Left renal pelvis (tissue), 4 donors: ENCODE measurements around the gene ABCA9. TPM values are rescaled to one million over a fixed set of nuclear protein-coding genes. Genes with fewer than 3 reads are reported as not detected.
A peak's percentile ranks its signal among the peaks of the same experiment; 100 is the strongest.
"Not testable (repeated sequence)": the region's sequence is repeated elsewhere in the genome, so short reads cannot be mapped to it uniquely, and the experiment has no call there.

Experiments used
- DNase-seq, 4 donors: peaks; one replicate each; pipeline ENCODE4 v3.0.0-alpha.2; 2013; ENCODE audit warnings: low read depth in 4 of 4, low spot score in 3 of 4
- polyA plus RNA-seq, 4 donors: library from polyadenylated mRNA; unstranded; fragments of 120-200 nt; gene quantifications; one replicate each; pipeline ENCODE4 v1.2.1, GENCODE V29; 2013; ENCODE audit not compliant: insufficient read length in 4 of 4

Gene ABCA9
- polyA plus RNA-seq, 4 donors: 1.8 to 9.4 (median 3.8) TPM

DNA sequence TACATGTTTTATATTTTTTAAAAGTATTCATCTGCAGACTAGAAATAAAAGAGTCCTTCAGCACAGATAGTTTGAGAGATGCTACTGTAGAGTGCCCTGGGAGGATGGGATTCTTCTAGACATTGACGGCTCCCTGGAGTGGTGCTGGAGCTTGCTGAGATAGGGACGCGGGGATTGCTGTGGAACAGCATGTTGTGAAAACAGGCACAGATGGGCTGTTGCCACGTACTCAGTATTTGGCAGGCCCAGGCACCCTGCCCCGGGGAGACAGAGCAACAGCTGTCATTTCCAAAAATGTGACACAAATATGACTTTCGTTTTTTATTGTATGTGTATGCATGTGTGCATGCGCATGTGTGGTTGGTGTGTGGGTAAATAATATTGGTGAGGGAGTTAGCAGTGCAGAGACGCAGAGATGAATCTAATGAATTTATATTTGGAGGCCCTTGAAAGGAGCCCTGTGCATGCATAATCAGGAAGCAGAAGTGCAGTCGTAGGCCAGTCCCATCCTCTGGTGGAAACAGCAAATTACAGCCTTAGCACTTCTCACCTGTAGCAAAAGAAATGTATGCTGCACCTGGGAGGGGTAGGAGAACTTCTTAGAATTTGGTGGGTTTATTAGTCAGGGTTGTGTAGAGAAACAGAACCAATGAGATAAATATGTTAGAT is 99.4 kb downstream of the ABCA9 start:
- no peak for DNase-seq

DNA sequence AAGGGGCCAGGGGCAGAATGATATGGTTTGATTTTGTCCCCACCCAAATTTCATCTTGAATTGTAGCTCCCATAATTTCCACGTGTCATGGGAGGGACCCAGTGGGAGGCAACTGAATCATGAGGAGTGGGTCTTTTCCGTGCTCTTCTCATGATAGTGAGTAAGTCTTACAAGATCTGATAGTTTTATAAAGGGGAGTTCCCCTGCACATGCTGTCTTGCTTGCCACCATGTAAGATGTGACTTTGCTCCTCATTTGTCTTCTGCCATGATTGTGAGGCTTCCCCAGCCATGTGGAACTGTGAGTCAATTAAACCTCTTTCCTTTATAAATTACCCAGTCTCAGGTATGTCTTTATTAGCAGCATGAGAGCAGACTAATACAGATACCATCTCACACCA is 101.6 kb downstream of the ABCA9 start:
- not testable (repeated sequence) for DNase-seq

DNA sequence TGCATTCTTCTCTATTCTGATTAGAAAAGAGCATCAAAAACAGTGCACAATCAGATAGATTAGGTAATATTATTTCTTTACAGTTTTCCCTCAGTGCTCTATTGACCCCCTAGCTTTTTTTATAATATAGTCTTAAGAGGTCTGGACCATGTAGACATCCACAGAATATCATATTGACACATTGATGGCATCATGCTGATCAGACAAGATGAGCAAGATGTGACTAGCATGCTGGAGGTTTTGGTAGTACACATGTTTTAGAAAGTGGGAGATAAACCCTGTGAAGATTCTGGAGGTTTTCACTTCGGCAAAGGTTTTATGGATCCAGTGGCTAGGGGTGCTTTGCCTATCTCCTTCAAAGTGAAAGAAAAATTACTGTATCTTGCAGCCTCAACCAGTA is 102.8 kb downstream of the ABCA9 start:
- DNase-seq: no peak

DNA sequence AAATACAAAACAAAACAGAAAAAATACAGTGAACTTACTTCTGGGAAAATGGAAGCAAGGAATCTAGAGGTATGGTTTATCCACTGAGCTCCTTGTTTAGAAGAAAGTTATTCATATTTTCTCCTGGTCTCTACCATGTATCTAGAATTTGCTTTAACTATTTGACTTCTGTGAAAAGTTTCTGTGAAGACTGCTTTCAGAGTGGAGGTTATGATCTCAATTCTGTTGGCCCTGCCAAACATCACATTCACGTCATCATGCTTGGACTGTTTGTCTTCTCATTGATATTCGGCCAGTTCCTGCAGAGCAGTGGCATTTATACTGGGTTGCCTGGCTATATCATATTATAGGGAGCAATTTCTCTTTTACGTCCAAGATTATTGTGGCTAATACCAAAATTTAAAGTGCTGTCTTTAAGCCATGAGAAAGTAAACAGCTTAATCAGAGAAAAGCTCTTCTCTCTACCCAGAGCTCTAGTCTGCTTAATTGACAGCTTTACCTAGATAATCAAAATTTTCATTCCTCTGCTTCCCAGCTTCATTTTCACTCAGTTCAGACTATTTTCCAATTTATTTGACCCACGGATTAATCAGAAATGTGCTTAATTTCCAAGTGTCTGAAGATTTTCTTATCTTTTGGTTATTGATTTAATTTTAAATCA is 105.4 kb downstream of the ABCA9 start, which contains the start of gene ABCA8:
Gene ABCA8, minus strand, starts transcription at position 212 of the 661 bp plus-strand sequence. CDS start 13,358 bp downstream, outside the sequence.
- DNase-seq: no peak

DNA sequence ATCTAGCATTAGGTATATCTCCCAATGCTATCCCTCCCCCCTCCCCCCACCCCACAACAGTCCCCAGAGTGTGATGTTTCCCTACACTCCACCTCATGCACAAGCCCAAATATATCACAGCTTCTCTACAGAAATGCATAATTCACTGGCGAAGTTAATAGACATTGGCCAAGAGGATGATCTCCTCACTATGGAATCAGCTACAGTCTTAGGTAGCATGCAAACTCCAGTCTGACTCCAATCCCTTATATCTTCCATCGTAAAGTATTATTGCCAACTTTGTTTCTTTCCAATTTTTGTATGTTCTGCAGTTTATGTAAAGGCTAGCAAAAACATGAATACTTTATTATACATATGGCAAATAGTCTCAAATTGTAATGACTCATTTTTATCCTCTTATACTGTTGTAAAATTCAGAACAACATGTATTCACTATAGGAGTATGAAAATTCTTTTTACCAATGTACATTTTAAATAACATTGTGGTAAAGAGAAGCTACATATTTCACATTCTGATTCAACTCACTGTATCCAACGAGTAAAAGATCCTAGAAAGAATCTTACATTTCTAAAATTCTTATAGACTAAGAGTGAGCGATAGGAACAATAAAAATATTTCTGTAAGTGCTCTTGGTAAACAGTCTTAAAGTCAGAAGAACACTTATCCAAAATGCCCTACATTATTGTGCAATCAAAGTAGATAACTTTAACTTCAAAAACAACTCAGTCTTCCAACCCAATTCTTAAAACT is 106.4 kb downstream of the ABCA9 start:
- no peak for DNase-seq

DNA sequence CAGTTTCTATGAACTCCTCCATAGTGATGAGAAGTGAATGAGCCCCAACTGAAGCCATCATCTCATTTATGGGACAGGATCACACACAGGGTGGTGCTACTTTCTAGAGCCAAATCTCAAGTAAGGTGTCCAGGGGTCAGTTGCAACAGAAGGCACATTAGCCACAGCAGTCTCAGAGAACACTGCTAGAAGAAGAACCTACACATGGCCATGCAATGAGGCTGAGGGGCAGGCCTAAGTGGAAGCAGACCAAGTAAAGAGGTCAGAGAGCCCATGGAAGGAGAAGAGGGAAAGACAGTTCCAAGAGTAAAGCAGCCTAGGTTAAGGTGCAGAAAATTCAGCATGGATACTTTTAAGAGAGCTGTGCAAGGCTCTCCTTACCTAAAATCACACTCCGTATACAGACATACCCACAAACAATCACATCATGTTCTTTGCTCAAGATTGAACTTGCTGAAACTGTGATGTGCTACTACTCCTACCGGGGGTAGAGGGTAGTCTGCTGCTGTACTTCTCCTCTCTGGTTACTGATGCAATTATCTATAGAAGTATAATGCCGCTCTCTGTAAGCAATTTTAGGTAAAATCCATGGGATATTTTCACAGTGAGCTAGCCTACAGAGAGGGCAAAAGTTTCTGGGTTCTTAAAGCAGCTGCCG is 107.3 kb downstream of the ABCA9 start:
- no peak for DNase-seq

DNA sequence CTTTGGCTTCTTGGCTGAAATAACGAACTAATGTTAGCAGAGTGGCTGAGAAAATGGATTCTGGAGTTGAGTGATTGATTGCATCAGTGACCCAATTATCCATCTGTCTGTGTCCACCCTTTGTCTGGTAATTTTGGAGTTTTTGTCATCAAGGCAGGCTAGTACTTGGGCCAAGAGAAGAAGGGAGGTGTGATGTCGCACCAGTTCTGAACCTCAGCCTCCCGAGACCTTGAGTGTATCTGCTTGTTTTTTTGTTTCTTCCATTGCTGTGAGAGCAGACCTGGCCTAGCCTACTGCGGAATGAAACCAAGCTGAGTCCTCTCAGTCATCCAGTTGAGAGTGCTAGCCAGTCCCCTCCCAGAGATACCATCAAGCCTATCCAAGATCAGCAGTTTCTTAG is 110.0 kb downstream of the ABCA9 start:
- DNase-seq: no peak

DNA sequence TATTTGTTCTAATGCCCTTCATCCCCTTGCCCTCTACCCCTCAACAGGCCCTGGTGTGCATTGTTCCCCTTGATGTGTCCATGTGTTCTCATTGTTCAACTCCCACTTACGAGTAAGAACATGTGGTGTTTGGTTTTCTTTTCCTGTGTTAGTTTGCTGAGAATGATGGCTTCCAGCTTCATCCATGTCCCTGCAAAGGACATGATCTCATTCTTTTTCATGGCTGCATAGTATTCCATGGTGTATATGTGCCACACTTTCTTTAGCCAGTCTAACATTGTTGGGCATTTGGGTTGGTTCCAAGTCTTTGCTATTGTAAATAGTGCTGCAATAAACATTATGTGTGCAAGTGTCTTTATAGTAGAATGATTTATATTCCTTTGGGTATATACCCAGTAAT is 112.9 kb downstream of the ABCA9 start:
- DNase-seq: not testable (repeated sequence)

DNA sequence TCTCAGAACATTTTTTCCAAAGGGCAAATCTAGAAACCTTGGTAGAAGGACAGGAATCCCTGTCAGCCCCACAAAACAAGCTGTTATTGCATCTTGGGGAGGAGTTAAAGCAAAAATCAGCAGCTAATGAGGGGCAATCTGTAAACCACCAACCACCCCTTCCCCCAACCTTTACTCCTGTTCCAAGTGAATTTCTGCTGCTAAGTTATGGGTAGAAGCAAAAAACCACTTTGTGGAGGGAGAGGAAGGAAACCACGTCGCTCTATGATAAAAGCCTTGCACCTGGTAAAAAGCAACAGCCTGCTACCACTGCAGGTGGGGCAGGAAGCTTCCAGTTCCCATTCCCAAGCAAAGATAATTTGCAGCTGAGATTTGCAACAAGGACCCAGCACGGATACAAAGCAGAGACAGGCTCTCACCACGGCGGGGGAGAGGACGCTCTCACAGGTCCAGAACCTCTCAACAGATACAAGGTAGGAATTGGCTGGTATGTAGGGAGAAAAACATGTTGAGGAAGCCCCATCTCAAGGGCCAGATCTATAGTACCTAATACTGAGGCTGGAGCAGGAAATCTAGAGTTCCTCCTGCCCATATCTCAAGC is 116.2 kb downstream of the ABCA9 start:
- no peak for DNase-seq

DNA sequence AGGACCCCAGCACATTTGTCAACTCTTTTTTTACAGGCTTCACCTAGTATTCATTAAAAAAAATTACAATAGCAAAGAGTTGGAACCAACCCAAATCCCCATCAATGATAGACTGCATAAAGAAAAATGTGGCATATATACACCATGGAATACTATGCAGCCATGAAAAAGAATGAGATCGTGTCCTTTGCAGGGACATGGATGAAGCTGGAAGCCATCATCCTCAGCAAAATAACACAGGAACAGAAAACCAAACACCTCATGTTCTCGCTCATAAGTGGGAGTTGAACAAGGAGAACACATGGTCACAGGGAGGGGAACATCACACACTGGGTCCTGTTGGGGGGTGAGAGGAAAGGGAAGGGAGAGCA is 116.9 kb downstream of the ABCA9 start:
- not testable (repeated sequence) for DNase-seq

DNA sequence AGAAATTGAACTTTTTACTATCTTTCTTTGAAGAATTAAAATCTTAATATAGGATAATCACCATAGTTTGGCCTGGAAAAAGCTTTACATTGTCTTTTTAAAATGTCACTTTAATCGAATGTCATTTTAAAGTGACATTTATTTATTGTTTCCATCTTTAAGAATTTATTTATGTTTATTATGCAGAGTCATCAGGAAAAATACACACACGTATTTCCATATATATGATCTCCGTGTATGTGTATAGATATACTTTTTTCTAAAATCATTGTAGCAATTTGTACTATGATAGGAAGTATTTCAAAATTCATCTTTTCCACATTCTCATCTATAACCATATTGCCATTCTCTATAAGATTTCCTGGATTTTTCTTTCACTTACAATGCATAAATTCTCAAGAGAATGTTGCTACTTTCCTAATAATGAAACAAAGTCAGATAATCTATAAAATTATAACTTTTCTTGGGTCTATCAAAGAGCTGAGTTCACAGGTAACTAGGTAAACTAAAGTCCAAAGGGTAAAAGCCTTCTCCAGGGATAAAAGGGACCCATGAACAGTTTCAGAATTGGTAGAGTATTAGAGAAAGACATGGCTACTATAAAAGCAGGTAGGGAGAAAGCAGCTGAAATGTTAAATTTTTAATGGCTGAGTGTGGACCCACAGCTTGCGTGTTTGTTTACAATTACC is 117.5 kb downstream of the ABCA9 start:
- no peak for DNase-seq

DNA sequence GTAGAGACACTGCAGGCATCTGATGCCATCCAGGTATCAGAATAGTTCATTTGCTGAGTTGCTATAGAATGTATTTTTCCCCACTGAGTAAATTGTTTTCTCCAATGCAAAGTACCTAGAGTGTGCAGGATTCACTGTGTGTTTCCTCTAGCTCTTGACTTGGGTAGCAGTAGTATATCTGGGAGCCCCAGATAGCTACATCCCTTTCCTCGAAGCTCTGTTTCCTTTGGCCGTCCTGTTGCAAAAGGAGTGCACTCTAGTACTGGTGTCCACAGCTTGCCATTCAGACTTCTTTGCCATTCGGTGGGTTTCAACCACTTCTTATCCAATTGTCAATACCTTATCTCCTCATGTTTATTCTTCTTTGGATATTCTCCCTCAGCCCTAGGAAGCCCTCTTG is 118.3 kb downstream of the ABCA9 start:
- DNase-seq: no peak

DNA sequence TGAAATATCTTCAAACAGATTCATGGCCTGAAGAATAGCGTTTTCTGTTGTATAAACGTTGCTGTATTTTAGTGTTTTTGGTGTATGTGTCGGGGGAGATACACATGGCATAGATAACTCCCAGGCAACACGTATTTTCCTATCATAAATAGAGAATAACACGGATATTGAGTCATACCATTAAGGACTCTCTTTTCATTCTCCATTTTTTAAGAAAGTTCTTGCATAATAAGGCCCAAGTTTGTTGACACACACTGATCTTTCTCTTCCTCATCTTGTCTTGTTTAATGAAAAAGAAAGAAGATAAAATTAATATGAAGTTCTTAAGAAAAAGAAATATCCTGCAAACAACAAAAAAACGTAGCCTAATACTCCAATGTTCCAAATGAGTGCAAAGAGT is 119.0 kb downstream of the ABCA9 start:
- no peak for DNase-seq

DNA sequence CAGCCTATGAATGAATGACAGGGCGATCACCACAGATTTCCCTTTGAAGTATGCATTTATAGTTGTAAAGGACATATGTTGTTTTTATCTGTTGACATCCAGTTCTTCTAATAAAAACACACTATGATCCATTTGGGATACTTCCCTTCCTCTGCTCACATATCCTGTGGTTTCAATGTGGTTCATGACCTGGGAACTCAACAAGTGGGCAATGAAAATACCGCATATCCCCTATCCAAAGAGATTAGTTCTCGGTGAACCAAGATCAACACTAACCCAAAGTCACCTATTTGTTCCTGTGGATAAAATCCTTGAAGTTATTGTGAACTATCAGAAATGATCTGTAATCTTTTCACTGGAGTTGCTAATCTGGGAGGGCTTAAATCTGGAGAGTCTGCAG is 121.5 kb downstream of the ABCA9 start:
- no peak for DNase-seq

DNA sequence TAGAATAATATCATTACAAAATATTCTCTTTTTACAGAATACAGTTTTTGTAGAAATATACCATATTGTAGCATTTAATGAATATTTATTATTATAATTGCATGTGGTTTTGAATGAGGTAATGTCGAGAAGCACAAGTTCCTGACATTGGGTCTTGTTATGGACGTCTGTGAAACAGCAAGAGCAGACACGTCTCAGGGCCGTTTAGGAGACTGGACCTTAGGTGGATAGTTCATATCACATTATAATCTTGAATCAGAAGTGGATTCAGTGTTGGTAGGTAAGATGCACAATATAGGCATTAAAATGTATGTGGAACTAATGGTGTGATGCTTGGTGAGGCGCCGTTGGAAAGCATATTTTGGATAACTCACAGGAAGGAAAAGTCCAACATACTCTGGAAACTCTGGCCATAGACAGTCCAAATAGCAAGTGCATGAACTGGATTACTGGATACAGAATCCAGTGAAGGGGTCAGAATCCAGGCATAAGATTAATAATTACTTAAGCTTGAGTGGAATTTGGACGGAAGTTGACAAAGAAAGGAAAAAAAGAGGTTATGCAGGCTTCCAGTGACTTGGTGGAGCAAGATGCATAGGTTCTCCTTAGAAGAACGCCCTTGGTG is 122.7 kb downstream of the ABCA9 start:
- DNase-seq: peak in 1 of 4 donors; percentile 3

DNA sequence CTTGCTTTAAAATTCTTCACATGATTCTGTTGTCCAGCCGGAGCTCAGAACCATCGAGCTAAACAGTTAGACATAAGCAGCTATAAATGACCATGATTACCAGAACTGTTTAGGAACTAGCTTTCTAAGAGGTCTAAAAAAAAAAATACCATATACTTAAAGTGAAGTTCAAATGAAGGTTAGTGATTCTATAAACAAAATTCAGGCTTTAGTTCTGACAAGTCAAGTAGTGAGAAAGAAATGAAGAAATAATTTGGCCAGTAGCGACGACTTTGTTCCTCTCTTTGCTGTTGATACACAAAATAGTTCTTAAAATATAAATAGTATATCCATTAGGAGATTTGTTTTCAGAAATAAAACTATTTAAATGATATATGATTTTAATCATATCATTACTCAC is 133.2 kb downstream of the ABCA9 start:
- no peak for DNase-seq

DNA sequence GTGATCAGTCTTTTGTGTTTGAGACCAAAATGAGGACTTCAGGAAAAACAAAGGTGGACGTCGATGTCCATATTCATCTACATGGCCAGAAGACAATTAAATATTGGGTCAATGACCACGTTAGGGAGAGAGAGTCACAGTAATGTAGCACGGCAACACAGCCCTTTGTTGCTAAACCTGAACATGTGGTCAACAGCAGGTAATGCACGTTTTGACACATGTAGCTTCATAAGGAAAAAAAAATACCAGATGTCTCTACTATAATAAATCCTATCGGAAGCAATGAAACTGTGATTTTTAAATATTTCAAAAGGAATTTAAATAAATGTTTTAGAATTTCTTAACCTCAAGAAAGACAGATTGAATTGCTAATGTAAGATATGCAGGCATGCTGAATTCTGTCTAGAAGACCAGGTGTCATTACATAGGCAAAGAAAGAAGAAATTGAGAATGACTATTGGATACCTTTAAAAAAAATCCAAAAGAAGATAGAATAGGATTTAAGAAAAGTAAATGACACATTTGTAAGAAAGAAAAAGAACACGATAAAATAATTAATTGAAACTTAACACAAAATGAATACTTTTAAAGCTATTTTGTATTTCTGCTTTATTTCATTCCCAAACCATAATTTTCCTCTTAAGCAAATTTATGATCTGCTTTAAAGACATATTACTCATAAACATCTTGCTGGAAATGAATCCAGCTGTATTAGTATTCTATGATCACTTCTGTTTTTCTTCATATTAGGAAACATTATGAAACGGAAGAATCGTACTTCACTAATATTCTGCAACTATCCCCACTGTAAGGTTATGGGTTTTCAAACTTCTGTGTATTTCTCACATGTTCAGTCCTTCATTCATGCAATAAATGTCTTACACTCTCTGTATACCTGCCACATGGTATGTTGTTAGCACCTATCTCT is 135.7 kb downstream of the ABCA9 start:
- DNase-seq: no peak
